Mammary epithelial cell (primary cell): ENCODE results near the gene OFD1.

Source experiments
- CTCF ChIP-seq, 2 donors: IDR thresholded peaks in 1 of 2; conservative IDR thresholded peaks in 1 of 2; 2 replicates each; pipeline ENCODE4 v1.5.1; 2011 to 2012; ENCODE audit warnings: inconsistent platforms in 2 of 2, low read length in 2 of 2, mild to moderate bottlenecking in 2 of 2, control low read depth in 1 of 2, low read depth in 1 of 2; ENCODE audit not compliant: insufficient read depth in 1 of 2; ENCODE audit errors: extremely low read depth in 1 of 2
- EZH2 ChIP-seq: IDR thresholded peaks from 2 replicates; pipeline ENCODE4 v1.6.1; 2012; ENCODE audit warnings: low read length, inconsistent platforms, borderline replicate concordance

GRCh38 chrX:13815664-13816063 lies 81.1 kb downstream of the OFD1 start:
- TF ChIP-seq CTCF (conservative IDR thresholded peaks at IDR 0.05 in 1 of 2, IDR thresholded peaks at IDR 0.05 in 1 of 2; ENCODE audit: extremely low read depth in 1 of 2, insufficient read depth in 1 of 2, low read depth in 1 of 2, low read length in 2 of 2) (no peak), EZH2 (no peak)
